Neural cell (in vitro differentiated cells): ENCODE data around the gene CCNI.

ENCODE experiments used
- EZH2 ChIP-seq: fragments of 200-600, 300-800 bp; shearing (Covaris generic), sonication (generic); IDR thresholded peaks from 2 replicates; pipeline ENCODE4 v1.6.1; 2014; ENCODE audit warnings: antibody characterized with exemption, low read length, borderline replicate concordance, mild to moderate bottlenecking; ENCODE audit not compliant: insufficient read depth, poor library complexity, severe bottlenecking
- POLR2AphosphoS5 ChIP-seq: IDR thresholded peaks from 2 replicates; pipeline ENCODE4 v1.6.1; 2012
- RAD21 ChIP-seq: fragments of 450-650 bp; conservative IDR thresholded peaks from 2 replicates; pipeline ENCODE4 v1.6.1; 2014; ENCODE audit warnings: antibody characterized with exemption, mild to moderate bottlenecking, moderate library complexity
- SMC3 ChIP-seq: fragments of 450-650 bp; conservative IDR thresholded peaks from 2 replicates; pipeline ENCODE4 v1.6.1; 2014; ENCODE audit warnings: antibody characterized with exemption, mild to moderate bottlenecking, moderate library complexity; ENCODE audit not compliant: poor library complexity
- TF ChIP-seq, protein P1 (sequence below): fragments of 450-650 bp; IDR thresholded peaks from 2 replicates; pipeline ENCODE4 v1.5.1; 2014; ENCODE audit warnings: antibody characterized with exemption, mild to moderate bottlenecking, moderate library complexity; ENCODE audit not compliant: poor library complexity, severe bottlenecking
- TF ChIP-seq, protein P2 (sequence below): IDR thresholded peaks from 2 replicates; pipeline ENCODE4 v1.6.1; 2012; ENCODE audit warnings: borderline replicate concordance

DNA sequence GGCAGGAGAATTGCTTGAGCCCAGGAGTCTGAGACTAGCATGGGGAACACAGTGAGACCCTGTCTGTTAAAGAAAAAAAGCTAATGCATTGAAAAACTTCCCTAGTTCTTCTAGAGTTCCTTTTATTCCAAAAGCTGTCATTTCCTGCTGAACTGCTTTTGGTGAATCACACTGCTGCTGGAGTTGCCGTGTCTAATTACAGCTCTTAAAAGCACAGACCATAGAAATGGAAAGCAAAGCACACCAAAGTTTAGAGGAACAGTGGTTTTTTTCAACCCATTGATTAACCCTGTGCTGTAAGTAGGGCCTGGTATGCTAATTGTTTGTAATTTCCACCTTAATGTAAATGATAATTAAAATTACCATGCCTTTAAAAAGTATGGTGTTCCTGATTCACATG, 73.9 kb downstream of the CCNI start:
- TF ChIP-seq SMC3: no peak
- TF ChIP-seq, protein P1, sequence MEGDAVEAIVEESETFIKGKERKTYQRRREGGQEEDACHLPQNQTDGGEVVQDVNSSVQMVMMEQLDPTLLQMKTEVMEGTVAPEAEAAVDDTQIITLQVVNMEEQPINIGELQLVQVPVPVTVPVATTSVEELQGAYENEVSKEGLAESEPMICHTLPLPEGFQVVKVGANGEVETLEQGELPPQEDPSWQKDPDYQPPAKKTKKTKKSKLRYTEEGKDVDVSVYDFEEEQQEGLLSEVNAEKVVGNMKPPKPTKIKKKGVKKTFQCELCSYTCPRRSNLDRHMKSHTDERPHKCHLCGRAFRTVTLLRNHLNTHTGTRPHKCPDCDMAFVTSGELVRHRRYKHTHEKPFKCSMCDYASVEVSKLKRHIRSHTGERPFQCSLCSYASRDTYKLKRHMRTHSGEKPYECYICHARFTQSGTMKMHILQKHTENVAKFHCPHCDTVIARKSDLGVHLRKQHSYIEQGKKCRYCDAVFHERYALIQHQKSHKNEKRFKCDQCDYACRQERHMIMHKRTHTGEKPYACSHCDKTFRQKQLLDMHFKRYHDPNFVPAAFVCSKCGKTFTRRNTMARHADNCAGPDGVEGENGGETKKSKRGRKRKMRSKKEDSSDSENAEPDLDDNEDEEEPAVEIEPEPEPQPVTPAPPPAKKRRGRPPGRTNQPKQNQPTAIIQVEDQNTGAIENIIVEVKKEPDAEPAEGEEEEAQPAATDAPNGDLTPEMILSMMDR: no peak
- no peak for TF ChIP-seq EZH2
- no peak for TF ChIP-seq POLR2AphosphoS5
- TF ChIP-seq, protein P2, sequence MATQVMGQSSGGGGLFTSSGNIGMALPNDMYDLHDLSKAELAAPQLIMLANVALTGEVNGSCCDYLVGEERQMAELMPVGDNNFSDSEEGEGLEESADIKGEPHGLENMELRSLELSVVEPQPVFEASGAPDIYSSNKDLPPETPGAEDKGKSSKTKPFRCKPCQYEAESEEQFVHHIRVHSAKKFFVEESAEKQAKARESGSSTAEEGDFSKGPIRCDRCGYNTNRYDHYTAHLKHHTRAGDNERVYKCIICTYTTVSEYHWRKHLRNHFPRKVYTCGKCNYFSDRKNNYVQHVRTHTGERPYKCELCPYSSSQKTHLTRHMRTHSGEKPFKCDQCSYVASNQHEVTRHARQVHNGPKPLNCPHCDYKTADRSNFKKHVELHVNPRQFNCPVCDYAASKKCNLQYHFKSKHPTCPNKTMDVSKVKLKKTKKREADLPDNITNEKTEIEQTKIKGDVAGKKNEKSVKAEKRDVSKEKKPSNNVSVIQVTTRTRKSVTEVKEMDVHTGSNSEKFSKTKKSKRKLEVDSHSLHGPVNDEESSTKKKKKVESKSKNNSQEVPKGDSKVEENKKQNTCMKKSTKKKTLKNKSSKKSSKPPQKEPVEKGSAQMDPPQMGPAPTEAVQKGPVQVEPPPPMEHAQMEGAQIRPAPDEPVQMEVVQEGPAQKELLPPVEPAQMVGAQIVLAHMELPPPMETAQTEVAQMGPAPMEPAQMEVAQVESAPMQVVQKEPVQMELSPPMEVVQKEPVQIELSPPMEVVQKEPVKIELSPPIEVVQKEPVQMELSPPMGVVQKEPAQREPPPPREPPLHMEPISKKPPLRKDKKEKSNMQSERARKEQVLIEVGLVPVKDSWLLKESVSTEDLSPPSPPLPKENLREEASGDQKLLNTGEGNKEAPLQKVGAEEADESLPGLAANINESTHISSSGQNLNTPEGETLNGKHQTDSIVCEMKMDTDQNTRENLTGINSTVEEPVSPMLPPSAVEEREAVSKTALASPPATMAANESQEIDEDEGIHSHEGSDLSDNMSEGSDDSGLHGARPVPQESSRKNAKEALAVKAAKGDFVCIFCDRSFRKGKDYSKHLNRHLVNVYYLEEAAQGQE: no peak
- TF ChIP-seq RAD21: no peak
